Osteoblast (primary cell): ENCODE results near the gene GSTA2. TPM values are rescaled to one million over a fixed set of nuclear protein-coding genes. Genes with fewer than 3 reads are reported as not detected.

Source experiments
- DNase-seq: peaks from one replicate; pipeline ENCODE4 v3.0.0; 2011; ENCODE audit warnings: low spot score, mixed read lengths; ENCODE audit not compliant: insufficient read length; ENCODE audit errors: missing footprints
- H2AFZ ChIP-seq: 2 replicates; pipeline ENCODE4 v1.6.0; 2011; ENCODE audit warnings: mild to moderate bottlenecking, low read length
- H3K27ac ChIP-seq: 2 replicates; pipeline ENCODE4 v1.5.1; 2011; ENCODE audit warnings: mild to moderate bottlenecking, low read depth, low read length, moderate library complexity
- H3K27me3 ChIP-seq: 2 replicates; pipeline ENCODE4 v1.6.0; 2012; ENCODE audit warnings: mild to moderate bottlenecking, control low read depth, inconsistent platforms, low read length, moderate library complexity; ENCODE audit not compliant: insufficient read depth
- H3K36me3 ChIP-seq: 2 replicates; pipeline ENCODE4 v1.5.1; 2011; ENCODE audit warnings: mild to moderate bottlenecking, low read length, control low read depth, moderate library complexity; ENCODE audit not compliant: insufficient read depth
- H3K4me1 ChIP-seq: 2 replicates; pipeline ENCODE4 v1.5.1; 2011; ENCODE audit warnings: mild to moderate bottlenecking, low read length, control low read depth, moderate library complexity; ENCODE audit not compliant: insufficient read depth
- H3K4me2 ChIP-seq: 2 replicates; pipeline ENCODE4 v1.6.0; 2011; ENCODE audit warnings: mild to moderate bottlenecking, low read length; ENCODE audit not compliant: insufficient read depth
- H3K4me3 ChIP-seq: fragments of 200-600 bp; sonication (generic); 3 replicates; pipeline ENCODE4 v1.5.1; 2012; ENCODE audit warnings: mild to moderate bottlenecking, low read length, inconsistent platforms; ENCODE audit not compliant: insufficient read depth
- H3K79me2 ChIP-seq: 2 replicates; pipeline ENCODE4 v1.6.0; 2012; ENCODE audit warnings: mild to moderate bottlenecking, low read length, control low read depth, inconsistent platforms; ENCODE audit not compliant: insufficient read depth
- H3K9me3 ChIP-seq: 2 replicates; pipeline ENCODE4 v1.5.1; 2011; ENCODE audit warnings: low read depth, low read length, control low read depth
- H4K20me1 ChIP-seq: 2 replicates; pipeline ENCODE4 v1.6.0; 2012; ENCODE audit warnings: mild to moderate bottlenecking, low read length, control low read depth; ENCODE audit not compliant: insufficient read depth
- total RNA-seq: library from RNA; depleted of rRNA; stranded (reverse); fragments of >200 nt; gene quantifications from 2 replicates; pipeline ENCODE4 v1.2.3, GENCODE V29; 2012
- TF ChIP-seq, protein P1 (sequence below): IDR thresholded peaks from 2 replicates; pipeline ENCODE4 v1.5.1; 2011; ENCODE audit warnings: mild to moderate bottlenecking, low read depth, low read length, moderate library complexity; ENCODE audit errors: extremely low read depth

GSTA2 gene
- total RNA-seq, 1 donor, result not detected

DNA sequence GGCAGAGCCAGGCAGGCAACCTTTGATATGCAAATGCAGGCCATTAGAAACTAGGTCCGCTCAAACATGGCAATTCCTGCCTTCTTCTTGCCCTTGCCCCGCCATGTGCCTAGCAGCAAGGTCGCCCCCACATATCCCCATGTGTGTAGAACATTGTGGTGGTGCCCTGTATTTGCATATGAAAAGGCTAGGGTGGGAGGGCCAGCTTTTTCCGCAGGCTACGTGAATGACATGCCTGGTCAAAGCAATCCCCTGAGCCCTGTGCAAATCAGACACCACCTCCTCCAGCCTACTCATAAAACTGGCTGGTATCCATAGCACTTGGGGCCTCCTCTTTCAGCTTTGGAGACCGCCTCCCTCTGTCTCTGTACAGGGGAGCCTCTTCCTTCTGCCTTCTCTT is 31.6 kb downstream of the GSTA2 start:
- peaks cover 3% of the 10 kb centered on the region for H3K4me1 ChIP-seq

DNA sequence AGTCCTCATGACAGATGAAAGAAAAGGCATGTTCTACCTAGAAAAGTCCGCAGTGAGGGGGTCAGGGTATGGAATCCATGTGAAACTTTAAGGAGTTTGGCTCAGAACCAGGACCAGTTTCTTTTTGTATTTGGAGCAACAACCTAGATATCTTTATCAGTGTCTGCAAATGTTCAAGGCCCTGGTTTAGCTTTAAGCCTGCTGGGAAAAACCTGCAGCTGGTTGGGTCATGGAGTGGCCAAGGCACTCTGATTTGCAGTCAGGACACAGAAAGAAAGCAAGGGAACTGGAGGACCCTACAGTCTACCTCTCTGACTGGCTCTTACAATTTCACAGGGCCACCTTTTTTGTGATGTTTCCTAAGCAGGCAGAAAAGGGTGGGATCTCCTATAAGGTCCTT is 33.7 kb downstream of the GSTA2 start:
- H3K4me1 ChIP-seq, result peaks cover 15% of the 10 kb centered on the region
- H2AFZ ChIP-seq, result no peak overlapping the region
- no peaks in the 10 kb centered on the region for H3K9me3 ChIP-seq
- no peak overlapping the region for H3K4me3 ChIP-seq
- no peak overlapping the region for H3K27ac ChIP-seq
- no peaks in the 10 kb centered on the region for H3K79me2 ChIP-seq
- TF ChIP-seq, protein P1, sequence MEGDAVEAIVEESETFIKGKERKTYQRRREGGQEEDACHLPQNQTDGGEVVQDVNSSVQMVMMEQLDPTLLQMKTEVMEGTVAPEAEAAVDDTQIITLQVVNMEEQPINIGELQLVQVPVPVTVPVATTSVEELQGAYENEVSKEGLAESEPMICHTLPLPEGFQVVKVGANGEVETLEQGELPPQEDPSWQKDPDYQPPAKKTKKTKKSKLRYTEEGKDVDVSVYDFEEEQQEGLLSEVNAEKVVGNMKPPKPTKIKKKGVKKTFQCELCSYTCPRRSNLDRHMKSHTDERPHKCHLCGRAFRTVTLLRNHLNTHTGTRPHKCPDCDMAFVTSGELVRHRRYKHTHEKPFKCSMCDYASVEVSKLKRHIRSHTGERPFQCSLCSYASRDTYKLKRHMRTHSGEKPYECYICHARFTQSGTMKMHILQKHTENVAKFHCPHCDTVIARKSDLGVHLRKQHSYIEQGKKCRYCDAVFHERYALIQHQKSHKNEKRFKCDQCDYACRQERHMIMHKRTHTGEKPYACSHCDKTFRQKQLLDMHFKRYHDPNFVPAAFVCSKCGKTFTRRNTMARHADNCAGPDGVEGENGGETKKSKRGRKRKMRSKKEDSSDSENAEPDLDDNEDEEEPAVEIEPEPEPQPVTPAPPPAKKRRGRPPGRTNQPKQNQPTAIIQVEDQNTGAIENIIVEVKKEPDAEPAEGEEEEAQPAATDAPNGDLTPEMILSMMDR, result no peak
- no peak for DNase-seq
- no peak overlapping the region for H3K4me2 ChIP-seq
- peaks cover 13% of the 10 kb centered on the region for H3K27me3 ChIP-seq
- H3K36me3 ChIP-seq, result no peaks in the 10 kb centered on the region
- no peaks in the 10 kb centered on the region for H4K20me1 ChIP-seq

More for the DNA sequence above, 31.6 kb downstream of the GSTA2 start:
- TF ChIP-seq, protein P1, result no peak
- Histone ChIP-seq H4K20me1 (no peaks in the 10 kb centered on the region), H2AFZ (no peak overlapping the region), H3K27me3 (peaks cover 15% of the 10 kb centered on the region), H3K27ac (no peak overlapping the region), H3K4me3 (no peak overlapping the region), H3K9me3 (no peaks in the 10 kb centered on the region), H3K36me3 (no peaks in the 10 kb centered on the region), H3K79me2 (no peaks in the 10 kb centered on the region), H3K4me2 (no peak overlapping the region)
- DNase-seq, result no peak

DNA sequence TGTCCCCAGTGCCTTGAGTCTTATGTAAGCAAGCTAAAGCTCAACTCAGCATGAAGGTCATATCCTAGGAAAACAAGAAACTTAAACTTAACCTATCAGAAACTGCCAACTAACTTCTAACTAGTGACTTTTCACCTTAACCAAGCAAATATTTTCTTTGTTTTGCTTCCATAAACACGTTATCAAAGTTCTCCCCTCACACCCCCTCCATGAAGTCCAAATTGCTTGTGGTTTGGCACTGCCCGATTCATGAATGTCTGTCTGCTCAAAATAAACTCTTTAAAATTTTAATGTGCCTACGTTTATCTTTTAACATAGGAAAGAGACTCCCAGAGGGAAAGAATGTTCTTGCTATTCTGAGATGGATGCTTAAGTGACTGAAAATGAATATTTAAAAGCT is 34.9 kb downstream of the GSTA2 start:
- H2AFZ ChIP-seq, result no peak overlapping the region
- H3K79me2 ChIP-seq, result no peaks in the 10 kb centered on the region
- peaks cover 7% of the 10 kb centered on the region for H3K27me3 ChIP-seq
- H3K4me3 ChIP-seq, result no peak overlapping the region
- H3K4me2 ChIP-seq, result no peak overlapping the region
- H3K27ac ChIP-seq, result no peak overlapping the region
- TF ChIP-seq, protein P1, result no peak
- peaks cover 27% of the 10 kb centered on the region for H3K4me1 ChIP-seq
- H4K20me1 ChIP-seq, result no peaks in the 10 kb centered on the region
- no peaks in the 10 kb centered on the region for H3K9me3 ChIP-seq
- H3K36me3 ChIP-seq, result no peaks in the 10 kb centered on the region
- DNase-seq, result no peak

DNA sequence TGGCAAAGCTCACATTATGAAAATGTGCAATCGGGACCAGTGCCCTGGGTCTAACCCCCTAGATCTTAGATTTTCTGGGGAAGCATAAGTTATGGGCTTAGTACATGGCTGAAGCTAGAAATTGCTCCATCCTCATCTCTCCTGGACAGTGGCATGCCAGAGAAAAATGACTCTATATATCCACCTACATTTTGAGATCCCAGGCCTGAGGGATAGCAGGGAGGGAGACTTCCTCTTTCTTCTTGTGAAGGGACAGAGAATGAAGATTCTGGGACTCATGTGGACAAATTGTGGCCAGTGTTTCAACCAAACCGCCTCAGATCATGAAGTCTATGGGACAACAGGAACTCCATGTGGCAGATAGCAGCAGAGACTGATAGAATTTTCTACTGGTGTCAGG is 35.4 kb downstream of the GSTA2 start:
- H3K4me1 ChIP-seq, result peaks cover 27% of the 10 kb centered on the region
- TF ChIP-seq, protein P1, result no peak
- no peak overlapping the region for H3K4me2 ChIP-seq
- no peaks in the 10 kb centered on the region for H3K79me2 ChIP-seq
- no peaks in the 10 kb centered on the region for H3K9me3 ChIP-seq
- H3K27ac ChIP-seq, result no peak overlapping the region
- no peaks in the 10 kb centered on the region for H4K20me1 ChIP-seq
- H3K4me3 ChIP-seq, result no peak overlapping the region
- DNase-seq, result no peak
- H3K36me3 ChIP-seq, result no peaks in the 10 kb centered on the region
- peaks cover 2% of the 10 kb centered on the region for H3K27me3 ChIP-seq
- no peak overlapping the region for H2AFZ ChIP-seq
